Measurements from ENCODE around the gene ST6GALNAC6.

The ST6GALNAC6 gene

GRCh38 chr9:127899128-127899943, at the start of gene ST6GALNAC6:
ST6GALNAC6 (minus strand) TSS chr9:127899603; CDS start chr9:127897981, 1,622 bp downstream.
- DNase-seq: peak; percentile 76

GRCh38 chr9:127947841-127948710, 48.7 kb upstream of the ST6GALNAC6 start:
- DNase-seq: no peak

DNA sequence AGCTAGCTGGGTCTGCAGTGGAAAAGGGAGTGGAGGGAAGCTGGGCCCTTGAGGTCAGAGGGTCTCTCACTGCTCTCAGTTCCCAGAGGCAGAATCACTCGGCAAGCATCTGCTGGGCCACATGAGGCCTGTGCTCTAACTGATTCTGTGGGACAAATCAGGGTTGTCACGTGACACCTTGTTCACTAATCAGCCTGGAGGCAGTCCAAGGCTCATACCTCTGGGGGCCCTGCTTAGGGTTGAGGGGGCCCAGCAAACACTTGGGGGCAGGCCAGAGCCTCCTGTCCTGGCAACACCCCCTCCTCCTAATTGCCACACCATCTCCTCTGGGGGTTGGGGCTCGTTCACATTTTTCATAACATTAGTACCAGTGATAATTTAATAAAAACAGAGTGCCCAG, 47.3 kb upstream of the ST6GALNAC6 start:
- no peak for DNase-seq

- no peak for DNase-seq
These were observed 46.5 kb upstream of the ST6GALNAC6 start for GRCh38 chr9:127945942-127946341.

- DNase-seq: no peak
These were observed 45.9 kb upstream of the ST6GALNAC6 start for GRCh38 chr9:127945338-127945737.

DNA sequence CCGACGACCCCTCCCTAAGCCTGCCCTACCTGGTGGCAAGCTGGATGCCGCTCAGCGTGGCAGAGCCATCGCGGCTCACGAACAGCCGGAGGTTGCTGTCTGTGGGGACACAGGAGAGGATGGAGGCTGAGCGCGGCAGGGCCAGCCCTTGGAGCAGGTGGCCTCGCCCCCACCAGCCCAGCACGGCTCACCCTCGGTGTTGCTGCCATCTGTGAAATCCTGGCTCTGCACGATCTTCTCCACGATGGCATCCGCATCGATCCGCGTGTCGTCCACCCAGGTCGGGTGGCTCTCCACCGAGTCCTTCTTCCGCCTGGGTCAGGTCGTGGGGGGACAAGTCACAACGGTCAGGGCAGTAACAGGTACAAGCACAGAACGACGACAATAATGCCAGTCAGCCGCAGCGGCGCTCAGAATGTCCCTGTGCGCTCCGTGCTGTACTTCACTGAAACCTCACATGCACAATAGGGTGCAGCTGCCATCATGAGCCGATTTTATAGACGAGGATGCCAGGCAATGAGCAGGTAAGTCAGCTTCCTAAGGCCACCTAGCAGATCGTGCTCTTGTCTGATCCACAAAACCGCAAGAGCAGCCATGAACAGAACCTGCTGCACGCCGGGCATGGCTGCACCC, 45.3 kb upstream of the ST6GALNAC6 start:
- DNase-seq: no peak

- DNase-seq: peak; percentile 82
These were observed 44.3 kb upstream of the ST6GALNAC6 start for GRCh38 chr9:127943731-127944144.

GRCh38 chr9:127943011-127943662, 43.7 kb upstream of the ST6GALNAC6 start:
- no peak for DNase-seq

DNA sequence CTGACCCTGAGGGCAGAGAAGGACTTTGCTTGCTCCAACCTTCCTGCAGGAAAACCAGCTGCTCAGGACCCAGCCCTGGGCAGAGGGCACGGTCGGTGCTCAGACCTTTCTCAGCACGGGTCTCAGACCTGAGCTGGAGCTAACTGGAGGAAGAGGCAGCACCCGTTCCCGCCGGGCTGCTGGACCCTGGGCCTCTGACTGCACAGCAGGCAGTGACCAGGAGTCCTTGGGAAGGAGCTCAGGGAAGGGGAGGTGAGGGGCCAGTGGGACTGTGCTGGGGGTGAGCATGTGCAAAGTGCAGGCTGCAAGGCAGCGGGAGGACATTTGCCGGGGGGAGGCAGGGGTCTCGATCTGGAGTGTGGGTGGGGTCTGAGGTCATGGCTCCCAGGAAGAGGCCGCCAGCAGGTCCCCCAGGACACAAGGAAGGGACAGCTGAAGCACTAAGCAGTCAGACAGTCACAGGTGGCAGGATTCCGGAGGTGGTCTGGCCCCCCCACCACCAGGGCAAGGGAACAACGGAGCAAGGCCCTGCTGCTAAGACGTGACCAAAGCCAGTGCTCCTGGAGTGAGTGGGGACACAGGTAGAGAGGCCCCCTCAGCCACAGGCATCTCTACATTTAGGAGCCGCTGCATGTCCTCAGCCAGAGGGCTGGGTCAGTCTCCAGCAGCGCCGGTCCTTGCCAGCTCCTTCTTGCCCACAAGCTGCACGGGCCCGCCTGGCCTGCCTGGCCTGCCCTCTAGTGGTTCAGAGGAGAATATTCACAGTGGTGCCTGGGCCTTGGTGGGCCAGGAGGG, 43.0 kb upstream of the ST6GALNAC6 start:
- DNase-seq: peak; percentile 60

GRCh38 chr9:127941961-127942215, 42.5 kb upstream of the ST6GALNAC6 start:
- no peak for DNase-seq

DNA sequence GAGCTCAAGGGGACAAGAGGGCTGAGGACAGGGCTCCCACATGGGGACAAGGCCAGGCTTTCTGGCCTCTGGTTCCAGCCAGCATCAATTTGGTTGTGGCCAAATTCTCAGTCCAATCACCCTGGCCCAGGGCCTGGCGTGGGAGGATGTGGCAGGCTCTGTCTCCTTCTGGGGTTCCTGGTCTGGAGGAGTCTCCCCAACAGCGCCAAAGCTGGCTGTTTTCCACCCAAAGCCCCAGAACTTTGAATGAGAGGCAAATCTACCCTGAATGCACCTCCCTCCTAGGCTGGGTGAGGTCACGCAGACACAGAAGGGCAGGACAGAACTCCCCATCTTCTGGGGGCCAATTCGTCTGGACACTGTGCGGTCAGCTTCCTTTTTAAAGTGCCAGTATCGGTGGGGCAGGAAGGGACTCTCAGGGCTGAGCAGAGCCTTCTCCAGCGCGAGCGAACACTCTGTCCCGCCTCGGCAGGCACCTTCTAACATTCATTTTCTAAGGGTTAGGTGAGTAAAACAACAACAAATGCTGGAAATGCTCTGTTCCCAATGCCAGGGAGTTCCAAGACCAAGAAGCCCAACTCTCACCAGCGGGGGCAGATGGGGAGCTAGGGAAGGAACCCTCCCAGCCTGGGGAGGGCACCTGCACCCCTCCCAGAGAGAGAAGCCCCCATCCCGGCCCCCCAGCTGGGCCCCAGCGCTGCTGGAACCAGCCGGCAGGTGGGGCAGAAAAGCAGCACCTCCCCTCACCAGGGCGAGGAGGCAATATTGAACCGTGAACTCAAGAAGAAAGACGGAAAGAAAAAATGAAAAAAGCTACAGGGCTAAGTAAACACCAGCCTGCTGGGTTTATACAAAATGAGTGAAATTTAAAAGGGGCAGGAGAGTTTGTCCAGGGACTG, 41.9 kb upstream of the ST6GALNAC6 start:
- no peak for DNase-seq

GRCh38 chr9:127940593-127940992, 41.2 kb upstream of the ST6GALNAC6 start:
- DNase-seq: no peak

DNA sequence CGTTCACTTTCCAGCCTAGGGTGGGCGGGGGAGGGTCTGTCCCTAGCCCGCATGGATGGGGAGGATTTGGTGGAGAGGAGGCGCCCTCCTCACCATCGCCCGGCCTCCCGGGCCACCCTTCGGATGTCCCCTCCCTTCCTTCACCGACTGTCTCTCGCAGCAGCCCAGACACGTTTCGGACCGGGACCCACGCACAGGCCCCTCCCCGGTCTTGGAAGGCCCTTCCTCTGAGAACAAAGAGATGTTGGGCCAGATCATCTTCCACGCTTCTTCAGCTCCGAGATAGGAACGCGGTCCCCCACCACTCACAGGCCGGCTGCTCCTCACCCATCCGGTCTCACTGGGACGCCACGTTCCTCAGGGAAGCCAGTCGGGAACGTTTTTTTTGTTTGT, 38.9 kb upstream of the ST6GALNAC6 start:
- DNase-seq: peak; percentile 45

- DNase-seq: peak; percentile 90
These were observed 38.2 kb upstream of the ST6GALNAC6 start, which contains the start of gene DPM2 for GRCh38 chr9:127937388-127938297. DPM2 (minus strand) TSS chr9:127937854; CDS start chr9:127937820, 34 bp downstream.

DNA sequence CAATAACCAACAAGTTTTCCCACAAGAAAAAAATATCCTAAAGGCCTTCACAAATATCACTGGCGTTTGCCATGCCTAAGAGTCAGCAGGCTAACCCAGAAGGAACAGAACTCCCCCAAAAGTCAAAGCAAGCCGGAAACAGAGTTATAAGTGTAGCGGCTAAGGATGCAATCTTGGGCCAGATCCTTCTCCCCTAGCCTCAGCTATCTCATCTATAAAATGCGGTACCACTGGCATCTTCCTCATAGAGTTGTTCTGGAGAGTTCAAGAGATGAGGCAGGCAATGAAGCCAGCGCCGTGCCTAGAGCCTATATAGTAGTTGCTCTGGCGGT, 37.6 kb upstream of the ST6GALNAC6 start:
- no peak for DNase-seq

DNA sequence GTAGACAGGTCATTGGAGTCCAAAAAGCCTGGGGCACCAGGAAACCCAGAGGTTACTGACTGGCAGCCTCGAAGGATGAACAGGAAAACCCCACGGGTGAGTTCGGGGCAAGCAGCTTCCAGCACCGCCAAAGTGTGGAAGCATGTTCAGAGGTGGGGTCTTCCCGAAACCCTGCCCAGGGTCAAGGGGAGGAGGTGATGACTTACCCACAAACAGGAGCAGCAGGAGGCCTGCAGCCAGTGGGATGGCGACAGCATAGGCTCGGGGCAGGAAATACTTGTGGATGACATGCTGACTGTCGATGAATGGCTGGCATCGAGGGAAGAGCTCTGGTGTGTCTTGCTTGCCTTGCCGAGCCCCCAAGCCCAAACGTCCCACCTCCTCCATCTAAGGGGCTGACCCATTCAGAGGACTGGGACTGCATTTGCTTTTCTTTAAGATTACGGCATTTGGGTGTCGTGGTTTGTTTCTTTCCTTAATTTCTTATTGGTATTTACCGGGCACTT, 37.0 kb upstream of the ST6GALNAC6 start:
- DNase-seq: no peak

DNA sequence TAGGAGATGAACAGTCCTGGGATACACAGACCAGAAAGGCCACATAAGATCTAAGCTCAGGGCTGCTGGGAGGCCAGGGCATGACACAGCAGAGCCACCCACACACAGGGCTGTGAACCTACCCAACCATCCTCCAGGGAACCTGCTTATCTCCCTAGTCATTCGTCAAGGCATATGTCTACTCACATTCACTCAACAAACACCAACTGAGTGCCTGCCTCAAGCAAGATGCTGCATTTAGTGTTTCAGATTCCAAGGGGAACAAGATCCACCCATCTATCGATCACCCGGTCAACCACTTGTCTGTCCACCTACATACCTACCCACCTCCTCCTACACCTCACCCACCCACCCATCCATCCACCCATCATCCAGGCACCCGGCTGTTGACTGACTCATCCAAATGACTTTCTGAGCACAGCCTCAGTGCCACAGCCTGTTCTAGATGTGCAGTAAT, 36.4 kb upstream of the ST6GALNAC6 start:
- DNase-seq: no peak

DNA sequence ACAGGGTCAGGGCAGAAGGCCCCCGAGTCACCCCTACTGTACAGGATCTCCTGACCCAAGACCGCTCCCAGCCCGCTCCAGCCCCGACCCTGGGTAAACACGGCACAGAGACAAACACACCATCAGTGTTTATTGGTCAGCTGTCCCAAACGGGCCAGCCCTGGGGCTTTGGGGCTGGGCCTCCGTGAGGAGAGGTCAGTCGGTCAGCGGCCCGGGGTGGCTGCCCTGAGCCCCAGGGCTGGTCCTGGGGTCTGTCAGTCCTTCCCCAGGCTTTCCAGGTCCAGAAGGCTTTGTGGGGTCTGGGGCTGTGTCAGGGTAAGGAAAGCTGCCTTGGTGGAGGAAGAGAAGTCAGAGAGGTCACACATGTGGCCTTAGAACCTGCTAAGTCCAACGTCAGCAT, 35.6 kb upstream of the ST6GALNAC6 start:
- no peak for DNase-seq

DNA sequence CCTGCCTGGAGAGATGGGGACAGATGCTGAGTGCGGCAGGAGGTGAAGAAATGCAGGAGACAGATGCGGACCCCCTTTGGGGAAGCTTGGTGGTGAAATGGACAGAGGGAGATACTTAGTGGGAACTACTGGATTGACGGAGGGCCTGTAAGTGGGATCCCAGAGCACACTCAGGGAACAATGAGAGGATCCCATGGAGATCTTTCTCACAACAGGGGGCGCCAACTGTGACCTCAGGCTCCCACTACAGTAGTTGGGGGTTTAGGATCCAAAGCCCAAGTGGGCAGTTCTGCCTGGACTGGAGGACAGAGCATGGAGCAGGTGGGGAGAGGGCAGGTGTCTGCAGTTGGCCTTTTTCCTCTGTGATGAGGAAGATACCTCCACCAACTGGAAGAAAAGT, 34.8 kb upstream of the ST6GALNAC6 start:
- no peak for DNase-seq
